Cardiac fibroblast (primary cell): ENCODE measurements around the gene FGF14.

ENCODE experiments used
- DNase-seq, 2 donors: peaks; one replicate each; pipeline versions ENCODE4 v3.0.0 to v3.0.0-alpha.2; 2010; ENCODE audit warnings: low read depth in 2 of 2
- H3K4me3 ChIP-seq, 2 donors: replicated peaks in 1 of 2; 1 replicate in 1 of 2; 2 replicates in 1 of 2; pipeline ENCODE4 v1.5.1; 2011; ENCODE audit warnings: low read depth in 2 of 2, low read length in 2 of 2, mild to moderate bottlenecking in 2 of 2, moderate library complexity in 1 of 2
- TF ChIP-seq, protein P1 (sequence below): IDR thresholded peaks from one replicate; pipeline ENCODE4 v1.5.1; 2011; ENCODE audit warnings: low read depth, mild to moderate bottlenecking, low read length, inconsistent platforms

Gene FGF14

DNA sequence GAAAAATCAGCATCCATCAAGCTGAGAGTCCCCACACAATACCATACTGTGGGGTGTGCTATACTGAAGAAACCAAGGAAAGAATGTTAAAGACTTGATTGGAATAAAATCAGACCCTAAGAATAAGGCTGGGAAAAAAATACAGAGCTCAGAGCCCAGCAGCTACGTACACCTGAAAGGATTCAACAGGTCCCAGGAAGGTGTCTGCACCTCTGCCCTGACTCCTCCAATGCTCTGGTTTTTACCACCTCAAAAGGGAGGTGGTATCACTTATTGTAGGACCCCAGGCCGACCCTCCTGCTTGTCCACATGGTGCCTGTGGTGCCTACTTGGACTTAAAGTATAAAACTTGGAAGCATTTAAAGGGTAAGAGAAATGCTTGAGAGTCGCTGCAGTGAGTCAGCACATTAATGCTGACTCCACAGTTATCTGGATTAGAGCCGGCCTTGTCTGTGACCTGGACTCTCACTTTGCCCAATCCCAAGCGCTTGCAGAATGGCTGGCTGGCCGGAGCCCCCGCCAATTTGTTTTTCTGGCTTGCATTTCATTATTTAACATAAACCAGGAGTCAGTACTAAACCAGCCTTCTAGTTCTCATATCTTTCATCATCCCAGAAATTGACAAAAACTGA is 110.1 kb downstream of the FGF14 start:
- TF ChIP-seq, protein P1, sequence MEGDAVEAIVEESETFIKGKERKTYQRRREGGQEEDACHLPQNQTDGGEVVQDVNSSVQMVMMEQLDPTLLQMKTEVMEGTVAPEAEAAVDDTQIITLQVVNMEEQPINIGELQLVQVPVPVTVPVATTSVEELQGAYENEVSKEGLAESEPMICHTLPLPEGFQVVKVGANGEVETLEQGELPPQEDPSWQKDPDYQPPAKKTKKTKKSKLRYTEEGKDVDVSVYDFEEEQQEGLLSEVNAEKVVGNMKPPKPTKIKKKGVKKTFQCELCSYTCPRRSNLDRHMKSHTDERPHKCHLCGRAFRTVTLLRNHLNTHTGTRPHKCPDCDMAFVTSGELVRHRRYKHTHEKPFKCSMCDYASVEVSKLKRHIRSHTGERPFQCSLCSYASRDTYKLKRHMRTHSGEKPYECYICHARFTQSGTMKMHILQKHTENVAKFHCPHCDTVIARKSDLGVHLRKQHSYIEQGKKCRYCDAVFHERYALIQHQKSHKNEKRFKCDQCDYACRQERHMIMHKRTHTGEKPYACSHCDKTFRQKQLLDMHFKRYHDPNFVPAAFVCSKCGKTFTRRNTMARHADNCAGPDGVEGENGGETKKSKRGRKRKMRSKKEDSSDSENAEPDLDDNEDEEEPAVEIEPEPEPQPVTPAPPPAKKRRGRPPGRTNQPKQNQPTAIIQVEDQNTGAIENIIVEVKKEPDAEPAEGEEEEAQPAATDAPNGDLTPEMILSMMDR, result no peak
- H3K4me3 ChIP-seq, result no peak overlapping the region
- DNase-seq, result peak; percentile 34 to 39

DNA sequence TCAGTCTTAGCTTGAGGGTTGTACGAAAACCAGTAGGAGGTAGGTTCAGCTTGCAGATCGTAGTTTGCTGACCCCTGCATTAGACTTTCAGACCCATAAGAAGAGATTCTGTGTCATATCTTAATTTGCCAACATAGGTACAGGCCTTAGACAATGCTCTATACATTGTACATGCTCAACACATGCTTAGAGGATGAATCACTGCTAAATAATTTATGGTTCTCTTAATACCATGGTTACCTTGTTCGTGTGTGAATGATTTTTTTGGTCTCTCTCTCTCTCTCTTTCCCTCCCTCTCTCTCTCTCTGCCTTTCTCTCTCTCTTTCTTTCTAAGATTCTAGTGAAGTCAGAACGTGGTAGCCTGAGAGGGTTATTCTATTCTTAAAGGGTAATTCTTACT is 112.2 kb downstream of the FGF14 start:
- H3K4me3 ChIP-seq, result no peak overlapping the region
- TF ChIP-seq, protein P1, result no peak
- peak in 1 of 2 donors; percentile 18 for DNase-seq

DNA sequence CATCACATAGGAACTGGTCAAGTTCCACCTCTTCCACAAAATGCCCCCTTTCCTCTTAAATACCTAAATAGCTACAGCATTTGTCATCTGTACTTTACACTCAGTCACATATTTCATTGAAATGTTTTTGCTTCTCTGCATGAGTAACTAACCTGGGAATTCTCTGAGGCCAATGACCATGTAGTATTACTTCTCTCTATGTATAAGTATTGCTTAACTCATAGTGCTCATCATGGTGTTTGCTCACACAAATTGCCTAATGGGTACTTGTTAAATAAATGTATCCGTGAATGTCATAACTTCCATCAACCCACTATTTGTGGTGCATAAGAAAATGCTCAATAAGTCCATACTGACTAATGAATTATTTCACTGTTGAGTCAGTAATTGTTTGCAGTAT is 115.5 kb downstream of the FGF14 start:
- no peak overlapping the region for H3K4me3 ChIP-seq
- TF ChIP-seq, protein P1, result no peak
- peak; percentile 59 to 97 for DNase-seq

DNA sequence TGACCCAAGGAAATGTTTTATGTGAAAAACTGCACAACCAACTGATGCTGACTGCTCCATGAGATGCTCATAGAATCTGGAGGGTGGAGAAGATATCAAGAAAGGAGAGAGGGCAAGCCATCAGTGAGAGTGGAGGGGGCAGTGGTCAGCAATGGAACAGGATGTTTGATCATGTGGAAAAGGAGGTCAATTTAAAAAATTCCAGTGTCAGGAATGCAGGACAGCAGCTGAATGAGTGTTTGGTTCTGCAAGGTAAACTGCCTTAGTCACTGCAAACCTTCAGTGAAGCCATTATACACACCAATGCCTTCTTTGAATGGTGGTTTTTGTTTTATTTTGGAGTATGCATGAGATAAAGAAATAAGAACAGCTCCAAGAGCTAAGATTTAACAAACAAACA is 121.5 kb downstream of the FGF14 start:
- TF ChIP-seq, protein P1, result no peak
- no peak overlapping the region for H3K4me3 ChIP-seq
- DNase-seq, result no peak

DNA sequence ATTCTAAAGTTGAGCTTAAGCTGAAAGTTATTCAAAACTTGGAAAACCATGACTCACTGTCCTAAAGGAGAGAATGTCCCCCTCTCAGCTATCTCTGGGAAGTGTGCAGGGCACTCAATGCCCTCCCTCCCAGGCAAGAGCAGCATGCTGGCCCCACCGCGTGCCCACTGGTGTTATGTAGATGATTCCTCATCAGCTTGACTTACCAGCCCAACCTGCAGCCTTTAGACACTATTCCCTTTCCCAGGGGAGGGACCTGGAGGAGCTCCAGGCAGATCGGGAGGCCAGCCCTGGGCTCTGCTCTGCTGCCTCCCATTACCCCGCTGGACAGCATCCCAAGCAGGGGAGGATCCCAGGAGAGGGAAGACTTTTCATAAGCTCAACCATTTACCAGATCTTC is 124.6 kb downstream of the FGF14 start:
- H3K4me3 ChIP-seq, result no peak overlapping the region
- TF ChIP-seq, protein P1, result no peak
- DNase-seq, result no peak

DNA sequence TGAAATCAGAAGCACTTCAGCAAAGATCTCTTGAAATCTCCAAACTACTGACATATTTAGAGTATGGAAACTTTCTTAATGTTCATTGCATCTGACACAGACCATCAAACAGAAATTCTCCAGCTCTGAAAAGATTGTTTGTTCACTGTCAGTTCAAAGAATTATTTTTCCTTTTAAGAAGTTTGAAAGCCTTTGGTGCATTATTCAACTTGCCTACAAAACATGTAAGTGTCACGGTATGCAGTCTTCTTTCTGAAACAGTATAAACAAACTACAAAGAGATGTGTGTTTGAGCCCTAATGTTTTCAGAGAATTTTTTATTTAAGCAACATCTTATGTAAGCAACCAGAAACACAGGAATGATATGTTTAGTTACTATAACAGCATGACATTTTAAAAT is 125.4 kb downstream of the FGF14 start:
- TF ChIP-seq, protein P1, result no peak
- no peak for DNase-seq
- H3K4me3 ChIP-seq, result no peak overlapping the region

DNA sequence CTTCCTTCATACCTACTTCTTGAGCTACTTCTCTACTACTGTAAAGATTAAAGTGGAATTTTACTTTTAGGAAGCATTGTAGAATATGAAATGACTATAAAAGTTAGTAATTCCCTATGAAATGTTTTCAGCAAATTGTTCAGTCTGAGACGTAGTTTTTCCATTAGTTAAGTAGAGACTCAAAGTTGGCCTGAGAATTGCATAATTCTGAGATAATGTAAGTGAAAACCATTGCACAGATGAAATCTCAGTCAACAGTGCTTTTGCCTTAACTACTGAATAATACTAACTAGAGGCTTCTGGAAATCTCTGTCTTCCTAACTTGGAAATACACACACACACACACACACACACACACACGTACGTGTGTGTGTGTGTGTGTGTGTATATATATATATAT is 125.9 kb downstream of the FGF14 start:
- no peak overlapping the region for H3K4me3 ChIP-seq
- DNase-seq, result no peak
- TF ChIP-seq, protein P1, result no peak
